GM18517 (cell line): ENCODE measurements around the gene ANKRD13B.

Source experiments
- ATAC-seq: cut with Tn5 transposase; IDR thresholded peaks from one replicate; pipeline ENCODE4 v1.9.1; 2021; ENCODE audit warnings: mild to moderate bottlenecking, moderate library complexity; ENCODE audit not compliant: unreplicated experiment

The ANKRD13B gene

GRCh38 chr17:29568331-29569244 is 24.3 kb upstream of the ANKRD13B start, which contains the start of gene TP53I13:
TP53I13 (plus strand) TSS chr17:29568701; CDS start chr17:29568759, 58 bp downstream.
- ATAC-seq, result peak; percentile 24

- ATAC-seq, result no peak
These were observed 23.5 kb upstream of the ANKRD13B start for GRCh38 chr17:29569245-29569950.

DNA sequence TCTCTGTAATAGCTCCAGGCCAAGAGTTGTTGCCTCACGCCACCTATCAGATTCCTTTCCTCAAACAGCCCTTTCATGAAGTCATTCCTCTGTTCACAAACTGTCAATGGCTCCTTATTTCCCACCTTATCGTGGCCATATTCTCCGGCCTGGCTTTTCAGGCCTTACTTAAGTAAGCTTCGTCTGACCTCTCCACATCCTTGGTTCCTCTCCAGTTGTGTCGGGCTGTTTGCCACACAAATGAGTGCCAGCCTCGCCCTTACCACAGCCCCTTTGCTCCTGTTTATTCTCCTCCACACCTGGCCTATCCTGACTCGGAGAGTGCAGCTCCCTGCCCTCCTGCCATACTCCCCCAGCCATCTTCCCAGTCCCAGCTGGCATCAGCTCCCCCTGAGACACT is 22.4 kb upstream of the ANKRD13B start:
- ATAC-seq, result no peak

DNA sequence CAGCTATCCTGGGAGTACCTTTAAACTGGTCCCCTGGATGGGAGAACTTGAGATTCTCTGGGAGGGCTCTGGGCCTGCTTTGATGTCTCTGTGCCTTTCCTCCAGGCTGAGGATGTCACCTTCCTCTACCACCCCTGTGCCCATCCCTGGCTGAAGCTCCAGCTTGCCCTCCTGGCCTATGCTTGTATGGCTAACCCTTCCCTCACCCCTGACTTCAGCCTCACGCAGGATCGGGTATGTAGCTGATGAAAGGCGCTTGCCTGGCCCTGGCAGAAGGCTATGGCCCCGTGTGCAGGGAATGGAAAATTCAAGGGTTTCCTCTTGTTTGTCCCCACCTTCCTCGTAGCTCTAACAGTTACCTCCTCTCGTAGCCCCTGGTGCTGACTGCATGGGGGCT is 21.4 kb upstream of the ANKRD13B start:
- no peak for ATAC-seq

DNA sequence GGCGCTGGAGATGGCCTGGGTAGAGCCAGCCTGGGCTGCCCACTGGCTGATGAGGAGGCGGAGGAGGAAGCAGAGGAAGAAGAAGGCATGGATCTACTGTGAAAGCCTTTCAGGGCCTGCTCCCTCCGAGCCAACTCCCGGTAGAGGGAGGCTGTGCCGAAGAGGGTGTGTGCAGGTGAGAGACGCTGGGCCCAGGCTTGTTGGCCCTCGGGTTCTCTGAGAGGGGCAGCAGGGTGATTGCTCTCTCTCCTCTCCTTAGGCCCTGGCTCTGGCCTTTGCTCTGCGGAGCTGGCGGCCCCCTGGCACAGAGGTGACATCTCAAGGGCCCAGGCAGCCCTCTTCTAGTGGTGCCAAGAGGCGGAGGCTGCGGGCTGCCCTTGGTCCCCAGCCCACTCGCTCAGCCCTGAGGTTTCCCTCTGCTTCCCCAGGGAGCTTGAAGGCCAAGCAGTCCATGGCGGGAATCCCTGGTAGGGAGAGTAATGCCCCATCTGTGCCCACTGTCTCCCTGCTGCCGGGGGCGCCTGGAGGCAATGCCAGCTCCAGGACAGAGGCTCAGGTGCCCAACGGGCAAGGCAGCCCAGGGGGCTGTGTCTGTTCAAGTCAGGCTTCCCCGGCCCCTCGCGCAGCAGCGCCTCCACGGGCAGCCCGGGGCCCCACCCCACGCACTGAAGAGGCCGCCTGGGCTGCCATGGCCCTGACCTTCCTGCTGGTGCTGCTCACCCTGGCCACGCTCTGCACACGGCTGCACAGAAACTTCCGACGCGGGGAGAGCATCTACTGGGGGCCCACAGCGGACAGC is 20.9 kb upstream of the ANKRD13B start:
- no peak for ATAC-seq

GRCh38 chr17:29572691-29573557 is 20.0 kb upstream of the ANKRD13B start:
- ATAC-seq, result no peak

GRCh38 chr17:29573558-29573869 is 19.4 kb upstream of the ANKRD13B start:
- no peak for ATAC-seq

- ATAC-seq, result no peak
These were observed 18.8 kb upstream of the ANKRD13B start for GRCh38 chr17:29573871-29574731.

- ATAC-seq, result no peak
These were observed 18.0 kb upstream of the ANKRD13B start for GRCh38 chr17:29574732-29575510.

- no peak for ATAC-seq
These were observed 17.3 kb upstream of the ANKRD13B start for GRCh38 chr17:29575511-29576213.

- no peak for ATAC-seq
These were observed 16.5 kb upstream of the ANKRD13B start for GRCh38 chr17:29576214-29577000.

DNA sequence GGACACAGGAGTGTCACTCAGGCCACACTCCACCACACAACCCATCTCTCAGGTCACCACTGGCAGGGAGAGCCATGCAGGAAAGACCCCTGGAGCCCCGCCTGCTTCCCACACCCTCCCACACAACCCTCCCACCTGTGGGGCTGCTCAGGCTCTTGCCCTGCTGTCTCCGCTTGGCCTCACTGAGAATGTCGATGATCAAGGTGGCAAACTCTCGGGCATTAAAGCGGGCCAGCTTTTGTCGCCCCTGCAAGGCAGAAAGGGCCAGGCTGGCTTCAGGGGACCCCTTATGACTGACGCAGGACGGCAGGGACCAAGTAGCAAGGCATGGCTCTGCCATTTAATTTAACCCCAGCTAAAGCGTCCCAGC is 15.9 kb upstream of the ANKRD13B start:
- no peak for ATAC-seq

DNA sequence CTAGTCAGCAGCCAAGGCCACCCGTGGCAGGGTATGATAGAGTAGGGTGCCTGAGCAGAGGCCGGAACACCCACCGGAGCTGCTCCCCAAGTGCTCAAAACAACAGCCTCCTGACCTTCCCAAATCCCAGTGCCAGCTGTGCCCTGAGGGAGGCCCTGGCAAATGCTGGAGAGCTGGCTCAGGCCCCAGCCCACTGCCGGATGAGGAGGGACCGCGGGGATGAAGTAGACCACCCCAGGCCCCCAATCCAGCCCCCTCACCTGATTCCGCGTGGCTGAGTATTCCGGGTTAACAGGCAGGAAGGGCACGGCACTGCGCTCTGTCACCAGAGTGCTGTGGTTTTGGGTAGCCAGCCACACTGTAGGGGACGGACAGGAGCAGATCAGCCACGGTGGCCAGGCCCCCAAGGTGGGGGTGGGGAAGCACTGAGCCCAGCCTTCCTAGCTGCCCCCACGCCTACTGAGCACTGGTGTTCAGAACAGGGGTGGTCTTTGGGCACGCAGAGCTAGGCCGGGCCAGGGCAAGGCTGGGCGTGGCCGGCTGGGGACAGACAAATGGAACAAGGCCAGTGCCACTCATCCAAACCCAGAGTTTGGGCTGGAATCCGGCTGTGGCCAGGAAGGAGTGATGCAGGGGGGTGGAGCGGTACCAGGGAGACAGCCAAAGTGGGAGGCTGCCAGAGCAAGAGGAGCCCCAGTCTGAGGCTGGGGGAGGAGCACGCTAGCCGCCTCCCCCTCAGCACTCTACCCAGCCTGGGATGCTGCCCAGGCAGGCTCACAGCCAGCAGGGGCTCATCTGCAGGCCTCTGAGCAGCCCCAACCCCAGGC is 15.3 kb upstream of the ANKRD13B start:
- no peak for ATAC-seq

DNA sequence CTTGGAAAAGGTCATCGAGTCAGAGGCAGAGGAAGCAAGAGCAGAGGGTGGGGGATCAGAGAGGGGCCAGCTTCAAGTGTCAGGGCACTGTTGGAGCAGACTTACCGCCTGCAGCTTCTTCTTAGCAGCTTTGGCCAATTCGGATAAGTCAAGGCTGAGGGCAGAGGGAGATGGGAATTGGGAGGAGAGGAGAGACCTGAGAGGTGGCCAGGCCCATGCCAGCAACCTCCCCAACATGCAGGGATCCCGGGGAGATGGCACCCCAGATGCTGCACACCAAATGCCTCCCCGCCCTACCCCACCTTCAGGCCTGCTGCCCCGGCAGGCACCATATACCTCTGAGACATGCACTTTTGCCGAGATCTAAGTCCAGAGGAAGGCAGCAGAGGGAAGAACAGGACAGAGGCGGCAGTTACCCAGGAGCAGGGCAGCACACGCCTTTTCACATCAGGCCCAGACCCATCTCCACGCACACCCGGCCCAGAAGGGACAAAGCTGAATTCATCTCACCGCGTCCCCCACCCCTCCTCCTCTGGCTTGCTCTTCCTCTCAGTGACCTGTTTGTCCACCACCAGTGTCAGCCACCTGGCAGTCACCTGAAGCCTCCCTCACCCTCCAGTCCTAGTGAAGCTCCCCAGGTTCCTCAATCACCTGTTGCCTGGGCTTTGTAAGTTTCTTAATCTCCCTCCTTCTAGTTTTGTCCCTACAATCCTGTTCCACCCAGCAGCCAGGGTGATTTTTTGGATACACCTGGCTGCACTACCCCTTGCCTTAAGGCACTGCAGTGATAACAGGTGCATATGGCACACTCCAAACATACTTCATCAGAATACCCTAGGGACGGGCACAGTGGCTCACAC is 14.1 kb upstream of the ANKRD13B start:
- no peak for ATAC-seq
